ENCODE results near the gene DHFR. TPM values are rescaled to one million over a fixed set of nuclear protein-coding genes. Genes with fewer than 3 reads are reported as not detected.
"Not testable (repeated sequence)": the region's sequence is repeated elsewhere in the genome, so short reads cannot be mapped to it uniquely, and the experiment has no call there.

Gene DHFR
- total RNA-seq, 1 donor from 2014 or later = 23.5 TPM

DNA sequence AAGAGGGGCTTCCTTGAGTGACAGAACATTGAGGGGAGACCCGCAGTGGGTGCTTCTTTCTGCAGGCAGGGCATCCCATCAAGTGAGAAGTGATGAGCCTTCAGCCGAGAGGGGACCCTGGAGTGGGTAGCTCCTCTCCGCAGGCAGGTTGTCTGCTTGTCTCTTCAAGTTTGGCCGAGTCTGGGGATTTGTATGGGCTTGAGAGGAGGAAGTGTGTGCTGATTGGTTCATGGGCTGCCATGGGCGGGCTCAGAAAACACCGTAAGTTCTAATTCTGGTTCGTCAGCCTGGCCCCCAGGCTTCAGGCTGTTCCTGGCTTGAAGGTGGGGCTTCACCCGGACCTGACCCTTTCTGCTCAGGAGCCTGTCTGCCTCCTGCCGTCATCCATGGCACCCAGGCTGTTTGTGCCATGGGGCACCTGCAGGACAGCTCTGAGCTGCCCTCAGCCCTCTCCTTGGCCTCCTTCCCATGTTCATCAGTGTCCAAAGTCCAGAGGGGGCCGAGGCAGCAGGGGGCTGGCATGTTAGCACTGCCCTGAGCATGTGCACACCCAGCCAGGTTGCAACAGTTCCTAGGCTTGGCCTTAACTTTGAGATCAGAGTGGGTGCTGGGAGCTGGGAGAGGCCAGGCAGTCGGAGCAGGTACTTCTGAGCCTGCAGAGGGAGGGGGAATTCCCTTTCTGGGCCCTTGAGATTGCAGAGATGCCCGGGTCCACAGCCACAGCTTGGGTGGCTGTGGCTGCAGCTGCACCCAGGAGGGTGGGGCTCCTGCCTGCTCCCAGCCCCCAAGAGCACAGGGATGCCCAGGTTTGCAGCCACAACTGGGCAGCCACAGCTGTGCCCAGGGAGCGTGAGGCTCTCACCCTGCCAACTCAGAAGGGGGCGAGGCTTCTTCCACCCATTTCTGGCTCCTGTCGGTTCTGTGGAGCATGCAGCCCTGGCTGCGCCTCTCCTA is 13.5 kb upstream of the DHFR start:
- Mint-ChIP-seq H3K4me3 (ENCODE audit: unreplicated experiment) (no peak overlapping the region), H3K4me1 (ENCODE audit: low read depth, unreplicated experiment) (no peaks in the 10 kb centered on the region), H3K27ac (ENCODE audit: unreplicated experiment) (no peak overlapping the region), H3K27me3 (ENCODE audit: unreplicated experiment) (no peaks in the 10 kb centered on the region), H3K36me3 (ENCODE audit: unreplicated experiment) (no peaks in the 10 kb centered on the region), H3K9me3 (ENCODE audit: unreplicated experiment) (no peaks in the 10 kb centered on the region)
- DNase-seq = no peak
- TF ChIP-seq, protein P1, sequence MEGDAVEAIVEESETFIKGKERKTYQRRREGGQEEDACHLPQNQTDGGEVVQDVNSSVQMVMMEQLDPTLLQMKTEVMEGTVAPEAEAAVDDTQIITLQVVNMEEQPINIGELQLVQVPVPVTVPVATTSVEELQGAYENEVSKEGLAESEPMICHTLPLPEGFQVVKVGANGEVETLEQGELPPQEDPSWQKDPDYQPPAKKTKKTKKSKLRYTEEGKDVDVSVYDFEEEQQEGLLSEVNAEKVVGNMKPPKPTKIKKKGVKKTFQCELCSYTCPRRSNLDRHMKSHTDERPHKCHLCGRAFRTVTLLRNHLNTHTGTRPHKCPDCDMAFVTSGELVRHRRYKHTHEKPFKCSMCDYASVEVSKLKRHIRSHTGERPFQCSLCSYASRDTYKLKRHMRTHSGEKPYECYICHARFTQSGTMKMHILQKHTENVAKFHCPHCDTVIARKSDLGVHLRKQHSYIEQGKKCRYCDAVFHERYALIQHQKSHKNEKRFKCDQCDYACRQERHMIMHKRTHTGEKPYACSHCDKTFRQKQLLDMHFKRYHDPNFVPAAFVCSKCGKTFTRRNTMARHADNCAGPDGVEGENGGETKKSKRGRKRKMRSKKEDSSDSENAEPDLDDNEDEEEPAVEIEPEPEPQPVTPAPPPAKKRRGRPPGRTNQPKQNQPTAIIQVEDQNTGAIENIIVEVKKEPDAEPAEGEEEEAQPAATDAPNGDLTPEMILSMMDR (IDR thresholded peaks at IDR 0.05; ENCODE audit: partially characterized antibody, unreplicated experiment) = no peak

DNA sequence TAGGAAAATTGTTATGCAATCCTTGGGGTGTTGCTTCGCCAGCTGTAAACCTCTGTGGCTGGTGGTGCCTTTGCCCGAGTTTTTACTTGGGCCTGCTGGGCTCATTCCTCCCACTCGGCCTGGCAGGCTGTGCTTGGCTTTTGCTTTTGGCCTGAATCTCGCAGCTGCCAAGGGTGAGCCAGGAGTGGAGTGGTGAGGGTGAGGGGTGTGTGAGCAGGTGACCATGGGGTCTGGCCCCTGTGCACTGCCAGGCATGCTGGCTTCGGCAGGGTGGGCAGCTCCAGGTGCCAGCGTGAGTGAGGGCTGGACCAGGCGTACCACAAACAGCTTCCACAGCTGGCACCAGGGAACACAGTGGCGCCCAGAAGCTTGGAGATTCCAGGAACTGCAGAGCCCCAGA is 12.6 kb upstream of the DHFR start:
- H3K27me3 Mint-ChIP-seq (ENCODE audit: unreplicated experiment) = no peaks in the 10 kb centered on the region
- no peak overlapping the region for H3K27ac Mint-ChIP-seq (ENCODE audit: unreplicated experiment)

DNA sequence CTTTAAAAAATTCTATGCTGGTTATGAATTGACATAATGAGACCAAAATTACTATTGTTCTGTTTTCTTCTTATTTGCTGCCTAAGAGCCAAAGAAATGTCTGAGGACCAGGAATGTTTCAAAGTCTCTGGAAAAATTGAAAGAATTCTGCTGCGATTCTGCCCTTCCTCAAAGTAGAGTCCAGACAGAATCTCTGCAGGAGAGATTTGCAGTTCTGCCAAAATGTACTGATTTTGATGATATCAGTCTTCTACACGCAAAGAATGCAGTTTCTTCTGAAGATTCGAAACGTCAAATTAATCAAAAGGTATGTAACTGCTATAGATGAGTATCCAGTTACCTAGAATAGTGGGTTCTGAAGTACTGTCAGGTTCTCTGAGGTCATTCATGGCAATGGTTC is 10.3 kb upstream of the DHFR start:
- Mint-ChIP-seq H3K4me1 (ENCODE audit: low read depth, unreplicated experiment) (no peaks in the 10 kb centered on the region), H3K9me3 (ENCODE audit: unreplicated experiment) (no peaks in the 10 kb centered on the region), H3K4me3 (ENCODE audit: unreplicated experiment) (no peak overlapping the region), H3K27me3 (ENCODE audit: unreplicated experiment) (no peaks in the 10 kb centered on the region), H3K36me3 (ENCODE audit: unreplicated experiment) (no peaks in the 10 kb centered on the region), H3K27ac (ENCODE audit: unreplicated experiment) (no peak overlapping the region)
- TF ChIP-seq, protein P1 (IDR thresholded peaks at IDR 0.05; ENCODE audit: partially characterized antibody, unreplicated experiment) = no peak
- DNase-seq = no peak

More for the DNA sequence above, 12.6 kb upstream of the DHFR start:
- no peak overlapping the region for H3K4me3 Mint-ChIP-seq (ENCODE audit: unreplicated experiment)
- no peaks in the 10 kb centered on the region for H3K9me3 Mint-ChIP-seq (ENCODE audit: unreplicated experiment)
- DNase-seq = no peak
- no peaks in the 10 kb centered on the region for H3K4me1 Mint-ChIP-seq (ENCODE audit: low read depth, unreplicated experiment)
- no peaks in the 10 kb centered on the region for H3K36me3 Mint-ChIP-seq (ENCODE audit: unreplicated experiment)
- TF ChIP-seq, protein P1 (IDR thresholded peaks at IDR 0.05; ENCODE audit: partially characterized antibody, unreplicated experiment) = no peak

DNA sequence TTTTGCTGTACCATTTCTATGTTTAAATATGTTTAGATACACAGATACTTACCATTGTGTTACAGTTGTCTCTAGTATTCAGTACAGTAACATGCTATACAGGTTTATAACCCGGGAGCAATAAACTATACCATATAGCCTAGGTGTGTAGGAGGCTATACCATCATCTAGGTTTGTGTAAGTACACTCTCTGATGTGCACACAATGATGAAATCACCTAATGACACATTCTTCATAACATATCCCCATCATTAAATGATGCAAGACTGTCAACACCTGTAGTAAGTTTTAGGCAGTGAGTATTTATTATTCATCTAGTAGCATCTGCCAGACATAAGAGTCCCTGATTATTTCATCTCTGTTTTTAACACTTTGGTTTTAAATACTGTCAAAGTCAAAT is 7.3 kb upstream of the DHFR start:
- TF ChIP-seq, protein P1 (IDR thresholded peaks at IDR 0.05; ENCODE audit: partially characterized antibody, unreplicated experiment) = no peak
- H3K4me1 Mint-ChIP-seq (ENCODE audit: low read depth, unreplicated experiment) = no peaks in the 10 kb centered on the region
- H3K36me3 Mint-ChIP-seq (ENCODE audit: unreplicated experiment) = no peaks in the 10 kb centered on the region
- no peak overlapping the region for H3K27ac Mint-ChIP-seq (ENCODE audit: unreplicated experiment)
- DNase-seq = no peak
- no peaks in the 10 kb centered on the region for H3K27me3 Mint-ChIP-seq (ENCODE audit: unreplicated experiment)
- H3K9me3 Mint-ChIP-seq (ENCODE audit: unreplicated experiment) = no peaks in the 10 kb centered on the region
- no peak overlapping the region for H3K4me3 Mint-ChIP-seq (ENCODE audit: unreplicated experiment)

DNA sequence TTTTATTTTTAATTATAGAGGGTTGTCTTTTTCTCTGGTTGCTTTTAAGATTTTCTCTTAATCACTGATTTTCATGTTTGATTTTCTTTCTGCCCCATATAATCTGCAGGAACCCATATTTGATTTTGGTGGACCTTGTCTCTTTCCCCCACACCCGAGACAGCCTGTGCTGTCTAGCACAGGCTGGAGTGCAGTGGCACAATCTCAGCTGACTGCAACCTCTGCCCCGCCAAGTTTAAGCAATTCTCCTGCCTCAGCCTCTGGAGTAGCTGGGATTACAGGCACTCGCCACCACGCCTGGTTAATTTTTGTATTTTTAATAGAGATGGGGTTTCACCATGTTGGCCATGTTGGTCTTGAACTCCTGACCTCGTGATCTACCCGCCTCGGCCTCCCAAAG is 5.9 kb upstream of the DHFR start:
- not testable (repeated sequence) for H3K27ac Mint-ChIP-seq (ENCODE audit: unreplicated experiment); H3K4me3 Mint-ChIP-seq (ENCODE audit: unreplicated experiment); DNase-seq; H3K36me3 Mint-ChIP-seq (ENCODE audit: unreplicated experiment); H3K4me1 Mint-ChIP-seq (ENCODE audit: low read depth, unreplicated experiment); H3K27me3 Mint-ChIP-seq (ENCODE audit: unreplicated experiment); H3K9me3 Mint-ChIP-seq (ENCODE audit: unreplicated experiment)
